Measurements from ENCODE around the gene NCBP2L. TPM values are rescaled to one million over a fixed set of nuclear protein-coding genes. Genes with fewer than 3 reads are reported as not detected.

The NCBP2L gene
- total and polyA plus RNA-seq, 12 donors, result 0.26 to 3.5 (median 1.2) TPM

DNA sequence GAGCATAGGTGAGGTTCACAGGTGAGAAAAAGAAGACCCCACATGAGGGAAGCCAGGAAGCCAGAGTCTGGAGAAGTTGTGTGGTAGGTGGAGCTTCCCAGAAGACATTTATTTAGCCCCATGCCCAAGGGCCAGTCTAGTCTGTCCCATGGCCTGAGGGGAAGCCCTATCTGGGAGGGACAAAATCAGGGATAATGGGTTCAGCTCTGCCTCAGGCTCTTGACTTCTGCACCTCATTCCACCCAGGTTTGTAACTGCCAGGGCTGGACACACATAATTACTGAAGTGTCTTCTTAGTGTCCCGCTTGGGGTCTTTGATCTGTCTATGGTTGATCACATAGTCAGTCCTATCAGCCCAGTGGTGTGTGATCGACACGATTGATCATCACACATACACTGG lies 38.0 kb upstream of the NCBP2L start:
- intact Hi-C loops (cut with DNase I), result no loop called here
- Histone ChIP-seq H3K4me3 (no peak overlapping the region), H3K27me3 (no peaks in the 10 kb centered on the region), H3K36me3 (replicated peaks in 1 of 2) (no peaks in the 10 kb centered on the region), H3K4me1 (replicated peaks in 1 of 2) (peaks cover 44 to 77% of the 10 kb centered on the region in 2 donors), H3K9me3 (replicated peaks in 1 of 3) (no peaks in the 10 kb centered on the region), H3K27ac (peak overlapping the region in 3 of 5 donors; percentile 63 to 95 (median 92))
- TF ChIP-seq CTCF (IDR thresholded peaks at IDR 0.05) (no peak), POLR2A (IDR thresholded peaks at IDR 0.05) (no peak)
- WGBS, 4 donors, result 81 to 94% (median 94%) methylated on average over 3 of the region's 3 CpGs; no CpG with 5 or more reads in 1 of the 4 donors
- DNase-seq, result no peak

DNA sequence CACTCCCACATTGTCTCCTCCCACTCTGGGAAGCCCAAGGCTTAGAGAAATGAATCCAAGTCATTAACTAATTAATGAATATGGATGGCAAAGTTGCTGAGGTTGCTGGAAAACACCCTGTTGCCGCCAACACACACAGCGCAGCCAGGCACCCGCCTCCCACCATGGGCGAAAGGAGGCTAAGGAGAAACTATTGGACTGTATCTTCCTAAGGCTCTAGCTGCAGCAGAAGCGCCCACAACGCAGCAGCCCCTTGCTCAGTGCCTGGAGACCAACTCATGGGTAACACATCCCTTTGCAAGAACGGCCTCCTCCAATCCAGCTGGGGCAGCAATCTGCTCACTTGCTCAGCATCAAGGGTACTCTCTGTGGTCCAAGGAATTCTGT lies 36.1 kb upstream of the NCBP2L start:
- Histone ChIP-seq H3K27ac (peak overlapping the region; percentile 63 to 95 (median 74)), H3K4me1 (replicated peaks in 1 of 2) (peaks cover 50 to 87% of the 10 kb centered on the region in 2 donors), H3K4me3 (no peak overlapping the region), H3K36me3 (replicated peaks in 1 of 2) (no peaks in the 10 kb centered on the region), H3K27me3 (no peaks in the 10 kb centered on the region), H3K9me3 (replicated peaks in 1 of 3) (no peaks in the 10 kb centered on the region)
- 0 to 38% (median 29%) methylated on average over 2 to 7 of the region's 7 CpGs for WGBS, 4 donors
- no peak for DNase-seq
- TF ChIP-seq POLR2A (IDR thresholded peaks at IDR 0.05) (no peak), CTCF (IDR thresholded peaks at IDR 0.05) (no peak)
- intact Hi-C loops (cut with DNase I), result no loop called here

- TF ChIP-seq POLR2A (IDR thresholded peaks at IDR 0.05) (no peak), CTCF (IDR thresholded peaks at IDR 0.05) (no peak)
- Histone ChIP-seq H3K4me1 (replicated peaks in 1 of 2) (peaks cover 59 to 87% of the 10 kb centered on the region in 2 donors), H3K36me3 (replicated peaks in 1 of 2) (no peaks in the 10 kb centered on the region), H3K4me3 (peak overlapping the region in 1 of 4 donors; percentile 40), H3K27ac (peak overlapping the region; percentile 69 to 95 (median 86)), H3K9me3 (replicated peaks in 1 of 3) (no peaks in the 10 kb centered on the region), H3K27me3 (no peaks in the 10 kb centered on the region)
- WGBS, 4 donors, result 15 to 59% (median 29%) methylated on average over 4 to 23 of the region's 23 CpGs
- peak in 5 of 7 donors; percentile 42 to 53 (median 45) for DNase-seq
- intact Hi-C loops (cut with DNase I), result no loop called here
Observed at GRCh38 chrX:107742700-107743191, 34.8 kb upstream of the NCBP2L start.

- intact Hi-C loops (cut with DNase I), result no loop called here
- peaks cover 61 to 86% of the 10 kb centered on the region in 2 donors for H3K4me1 ChIP-seq (replicated peaks in 1 of 2)
- 88 to 100% (median 94%) methylated on average over 3 to 7 of the region's 7 CpGs for WGBS, 4 donors
Observed at GRCh38 chrX:107743995-107744394, 33.5 kb upstream of the NCBP2L start.

More at GRCh38 chrX:107743995-107744394, 33.5 kb upstream of the NCBP2L start:
- no peaks in the 10 kb centered on the region for H3K9me3 ChIP-seq (replicated peaks in 1 of 3)
- no peak overlapping the region for H3K4me3 ChIP-seq
- no peaks in the 10 kb centered on the region for H3K36me3 ChIP-seq (replicated peaks in 1 of 2)
- no peaks in the 10 kb centered on the region for H3K27me3 ChIP-seq
- TF ChIP-seq POLR2A (IDR thresholded peaks at IDR 0.05), result no peak
- no peak for TF ChIP-seq CTCF (IDR thresholded peaks at IDR 0.05)
- no peak for DNase-seq
- peak overlapping the region in 4 of 5 donors; percentile 69 to 95 (median 89) for H3K27ac ChIP-seq

Measured in adrenal gland (tissue), 12 donors.